HFF-Myc (cell line): ENCODE measurements around the gene UFC1.

Experiments
- DNase-seq: peaks from one replicate; pipeline ENCODE4 v3.0.0-alpha.2; 2011; ENCODE audit warnings: low read depth; ENCODE audit errors: extremely low read depth
- H3K4me3 ChIP-seq: replicated peaks from 2 replicates; pipeline ENCODE4 v1.5.1; 2011; ENCODE audit warnings: low read depth, mild to moderate bottlenecking, control low read depth, low read length
- TF ChIP-seq, protein P1 (sequence below): IDR thresholded peaks from 2 replicates; pipeline ENCODE4 v1.5.1; 2012; ENCODE audit warnings: mild to moderate bottlenecking, low read depth, low read length, control low read depth; ENCODE audit errors: missing control alignments

UFC1 gene

DNA sequence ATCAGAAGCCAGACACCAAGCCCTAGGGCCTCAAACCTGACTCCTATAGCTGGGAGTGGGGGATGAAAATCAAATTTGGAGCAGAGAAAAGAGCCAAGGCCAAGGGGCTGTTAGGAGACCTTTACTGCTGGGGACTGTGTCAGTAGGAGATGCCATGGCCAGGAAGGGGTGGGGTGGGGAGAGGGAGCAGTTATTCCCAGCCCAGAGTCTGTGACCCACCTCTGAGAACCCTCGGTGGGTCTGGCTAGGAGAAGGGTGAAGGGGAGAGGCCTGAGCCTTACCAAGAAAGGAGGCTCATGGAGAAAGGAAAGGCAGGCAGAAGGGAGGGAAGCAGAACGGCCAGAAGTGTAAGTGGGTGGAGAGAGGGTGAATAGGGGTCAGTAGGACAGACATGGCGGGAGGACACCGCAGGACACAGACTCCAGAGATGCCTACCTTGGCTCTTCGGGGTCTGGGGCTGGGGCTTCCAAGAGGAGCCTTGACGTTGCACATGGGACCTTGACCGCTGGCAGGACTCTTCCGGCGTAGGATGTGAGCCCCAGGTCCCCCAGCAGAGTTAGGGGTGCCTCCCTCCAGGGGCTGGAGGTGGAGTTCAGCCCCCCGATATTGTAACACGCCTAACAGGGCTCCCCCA, 43.9 kb downstream of the UFC1 start:
- TF ChIP-seq, protein P1, sequence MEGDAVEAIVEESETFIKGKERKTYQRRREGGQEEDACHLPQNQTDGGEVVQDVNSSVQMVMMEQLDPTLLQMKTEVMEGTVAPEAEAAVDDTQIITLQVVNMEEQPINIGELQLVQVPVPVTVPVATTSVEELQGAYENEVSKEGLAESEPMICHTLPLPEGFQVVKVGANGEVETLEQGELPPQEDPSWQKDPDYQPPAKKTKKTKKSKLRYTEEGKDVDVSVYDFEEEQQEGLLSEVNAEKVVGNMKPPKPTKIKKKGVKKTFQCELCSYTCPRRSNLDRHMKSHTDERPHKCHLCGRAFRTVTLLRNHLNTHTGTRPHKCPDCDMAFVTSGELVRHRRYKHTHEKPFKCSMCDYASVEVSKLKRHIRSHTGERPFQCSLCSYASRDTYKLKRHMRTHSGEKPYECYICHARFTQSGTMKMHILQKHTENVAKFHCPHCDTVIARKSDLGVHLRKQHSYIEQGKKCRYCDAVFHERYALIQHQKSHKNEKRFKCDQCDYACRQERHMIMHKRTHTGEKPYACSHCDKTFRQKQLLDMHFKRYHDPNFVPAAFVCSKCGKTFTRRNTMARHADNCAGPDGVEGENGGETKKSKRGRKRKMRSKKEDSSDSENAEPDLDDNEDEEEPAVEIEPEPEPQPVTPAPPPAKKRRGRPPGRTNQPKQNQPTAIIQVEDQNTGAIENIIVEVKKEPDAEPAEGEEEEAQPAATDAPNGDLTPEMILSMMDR: no peak
- no peak for DNase-seq
- peak overlapping the region; percentile 47 for H3K4me3 ChIP-seq

DNA sequence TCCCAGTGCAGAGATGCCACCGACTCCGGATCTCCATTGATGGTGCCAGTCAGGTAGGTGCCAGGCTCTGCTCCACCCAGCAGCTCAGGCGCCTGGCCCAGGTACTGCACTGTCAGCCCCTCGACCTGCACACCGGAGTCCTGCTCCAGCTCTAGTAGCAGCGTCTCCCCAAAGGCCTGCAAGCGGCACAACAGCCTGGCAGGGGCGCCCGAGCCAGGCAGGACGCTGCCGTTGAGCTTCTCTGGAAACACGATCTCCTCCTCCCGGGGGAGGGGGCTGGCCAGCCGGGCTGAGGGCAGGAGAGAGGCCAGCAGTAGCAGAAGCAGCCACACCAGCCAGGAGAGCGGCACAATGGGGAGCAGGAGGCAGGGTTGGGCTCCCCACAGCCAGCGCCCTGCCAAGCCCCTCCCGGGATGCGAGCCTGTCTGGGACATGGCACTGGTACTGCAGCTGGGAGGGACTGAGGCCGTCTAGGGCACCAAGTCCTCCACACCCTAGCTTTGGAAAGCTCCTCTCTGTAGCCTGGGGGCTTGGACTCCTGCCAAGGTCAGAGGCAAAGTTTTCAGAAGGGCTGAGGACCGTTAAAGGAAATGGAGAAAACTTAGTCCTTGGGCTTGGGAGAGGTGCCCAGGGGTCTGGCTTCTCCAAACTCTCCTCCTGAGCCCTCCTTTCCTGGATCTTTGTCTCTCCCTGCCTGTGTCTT, 44.6 kb downstream of the UFC1 start:
- peak overlapping the region; percentile 47 for H3K4me3 ChIP-seq

DNA sequence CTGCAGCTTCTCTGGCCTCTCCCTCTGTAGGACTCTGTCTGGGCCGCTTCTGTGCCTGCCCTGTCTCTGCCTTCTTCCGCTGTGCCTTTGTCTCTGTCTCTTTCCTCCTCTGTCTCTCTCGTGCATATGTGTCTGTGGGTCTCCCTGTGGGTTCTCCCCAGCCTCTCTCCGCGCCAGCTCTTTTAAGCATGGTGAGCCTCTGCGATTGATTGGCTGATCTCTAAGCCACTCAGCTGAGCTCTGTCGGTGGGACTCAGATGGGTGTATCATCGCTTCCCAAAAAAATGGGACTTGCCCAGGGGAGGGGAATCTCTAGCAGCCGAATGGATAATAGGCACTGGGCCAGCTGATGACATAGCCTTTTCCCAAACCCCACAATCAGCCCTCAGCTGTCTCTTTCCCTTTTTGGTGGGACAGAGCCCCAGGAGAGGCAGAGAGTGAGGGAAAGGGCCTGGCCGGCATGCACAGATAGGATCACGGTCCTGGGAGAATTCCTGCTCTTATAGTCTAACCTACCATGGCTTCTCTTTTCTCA, 45.2 kb downstream of the UFC1 start, which contains the start of gene ADAMTS4:
ADAMTS4 (minus strand) TSS at position 158 of the 535 bp plus-strand sequence. CDS start 427 bp downstream, outside the sequence.
- H3K4me3 ChIP-seq: peak within 1 kb of the TSS; percentile 47
- TF ChIP-seq, protein P1: no peak
- DNase-seq: peak; percentile 81

More for the DNA sequence above, 44.6 kb downstream of the UFC1 start:
- TF ChIP-seq, protein P1: no peak
- DNase-seq: no peak

DNA sequence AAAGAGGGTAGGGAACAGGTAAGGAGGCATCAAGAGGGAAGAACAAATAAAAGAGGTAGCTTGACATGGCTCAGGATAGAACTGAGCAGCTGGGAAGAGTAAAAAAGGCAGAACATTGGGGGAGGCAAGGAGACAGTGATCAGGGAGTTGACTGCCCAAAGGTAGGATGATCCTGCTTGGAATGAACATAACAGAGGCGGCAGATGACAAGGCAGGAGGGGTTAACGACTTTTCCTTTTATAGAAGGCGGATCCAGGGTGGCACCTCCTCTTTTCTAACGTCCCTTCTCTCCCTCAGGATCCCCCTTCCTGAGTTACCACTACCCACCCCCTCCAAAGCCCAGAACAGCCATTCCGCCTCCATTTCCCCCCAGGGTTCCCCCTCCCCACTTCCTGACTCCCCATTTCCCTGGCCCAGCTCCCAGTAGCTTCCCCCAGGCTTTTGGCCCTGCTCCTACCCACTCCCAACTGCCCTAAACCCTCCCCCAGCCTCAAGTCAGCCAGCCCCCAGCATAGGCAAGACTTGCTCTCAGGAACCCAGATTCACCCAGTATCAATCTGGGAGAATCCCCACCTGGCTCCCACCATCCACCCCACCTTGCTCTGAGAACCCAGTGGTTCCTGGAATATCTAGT, 45.8 kb downstream of the UFC1 start:
- no peak for DNase-seq
- TF ChIP-seq, protein P1: no peak
- H3K4me3 ChIP-seq: no peak overlapping the region

DNA sequence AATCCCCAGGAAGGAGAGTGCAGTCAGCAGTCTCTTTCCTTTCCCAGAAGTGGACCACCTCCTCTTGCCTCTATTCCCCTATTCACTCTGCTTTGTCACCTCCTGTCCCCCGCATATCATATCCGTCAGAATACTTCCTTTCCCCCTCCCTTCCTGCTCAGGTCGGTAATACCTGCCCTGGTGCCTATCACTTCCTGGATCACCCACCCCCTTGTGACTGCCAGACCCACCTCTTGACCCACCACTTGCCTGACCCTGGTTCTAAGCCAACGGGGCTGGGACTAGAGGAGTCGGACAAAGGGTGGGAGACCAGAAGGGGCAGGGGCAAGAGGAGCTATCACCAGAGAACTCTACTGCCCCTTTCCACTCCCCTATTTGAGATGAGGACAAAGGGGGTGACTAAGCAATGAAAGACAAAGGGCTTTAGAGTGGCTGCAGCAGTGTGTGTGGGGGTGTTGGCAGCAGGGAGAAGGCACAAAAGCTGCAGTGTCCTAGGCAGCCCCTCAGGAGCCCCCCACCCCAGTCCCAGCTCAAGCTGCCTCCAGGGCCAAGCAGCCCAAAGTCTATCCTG, 46.7 kb downstream of the UFC1 start:
- no peak for DNase-seq
- no peak overlapping the region for H3K4me3 ChIP-seq
- TF ChIP-seq, protein P1: no peak

DNA sequence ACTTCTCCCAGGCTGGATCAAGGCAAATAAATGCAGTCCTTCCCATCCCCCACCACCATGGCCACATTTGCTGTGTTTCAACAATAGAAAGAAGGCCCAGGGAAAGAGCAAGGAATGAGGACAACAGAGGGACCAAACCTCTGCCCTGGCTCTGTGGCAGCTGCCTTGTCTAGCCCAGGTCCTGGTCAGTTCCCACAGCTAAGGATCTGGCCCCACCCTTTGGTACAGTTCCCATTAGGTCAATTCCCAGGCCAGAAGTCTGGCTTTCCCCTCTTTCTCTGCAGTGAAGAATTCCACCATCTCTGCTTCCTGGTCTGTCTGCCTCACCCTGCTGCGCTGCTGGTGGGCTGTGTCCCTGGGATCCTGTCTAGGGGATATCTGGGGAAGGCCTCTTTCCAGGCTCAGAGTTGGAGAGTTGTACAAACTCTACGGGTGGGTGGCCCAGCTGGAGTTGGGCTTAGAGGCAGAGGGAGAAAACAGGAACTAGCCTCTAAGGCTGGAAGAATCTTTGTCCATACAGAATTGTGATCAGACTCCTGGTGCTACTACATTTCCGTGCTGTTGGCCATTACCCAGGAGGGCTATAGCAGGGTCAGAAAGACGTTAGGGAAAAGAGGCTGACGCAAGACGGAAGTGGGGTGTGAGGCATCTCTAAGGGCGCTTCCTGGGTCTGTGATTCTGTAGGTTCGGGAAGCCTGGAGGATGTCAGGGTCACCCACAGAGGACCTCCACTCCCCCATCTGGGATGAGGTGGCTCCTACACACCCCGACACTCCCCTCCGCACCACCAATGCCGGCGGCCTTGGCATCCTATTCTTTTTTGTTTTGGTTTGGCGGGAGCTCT, 47.4 kb downstream of the UFC1 start:
- peak overlapping the region; percentile 85 for H3K4me3 ChIP-seq
- DNase-seq: peak; percentile 52
- TF ChIP-seq, protein P1: no peak
